HCT116 (cell line): ENCODE data around the gene PCGF5. TPM values are rescaled to one million over a fixed set of nuclear protein-coding genes. Genes with fewer than 3 reads are reported as not detected.
A peak's percentile ranks its signal among the peaks of the same experiment; 100 is the strongest.

Experiments used
- ATAC-seq: fragments of 200-7000 bp; cut with Tn5 transposase; 2 replicates; pipeline ENCODE4 v1.9.1; 2020; ENCODE audit warnings: mild to moderate bottlenecking, moderate library complexity
- BruUV-seq: library from RNA; stranded (reverse); fragments of 400-500 nt; replicated peaks from 2 replicates; lab custom pipeline; 2021; lab: Mats Ljungman, UMichigan
- CTCF ChIA-PET: fragments of 300-600 bp; sonication (Branson Sonifier 250); formaldehyde crosslinking; loops from one replicate; lab custom pipeline; 2021; ENCODE audit warnings: antibody characterized with exemption; lab: Charles Lee
- POLR2A ChIA-PET: fragments of 300-600, 350-600 bp; sonication (Branson Sonifier 250); formaldehyde crosslinking; loops from one replicate; lab custom pipeline; 2021; ENCODE audit warnings: antibody characterized with exemption; lab: Charles Lee
- RAD21 ChIA-PET, 2 experiments: fragments of 300-600 bp; sonication (Branson Sonifier 250); formaldehyde crosslinking; loops; one replicate each; lab custom pipeline; 2023; ENCODE audit warnings: low total read pairs in 2 of 2; ENCODE audit not compliant: uncharacterized antibody in 2 of 2, unreplicated experiment in 2 of 2, low non-redundant PET in 1 of 2; lab: Charles Lee
- DNase-seq: peaks from one replicate; pipeline ENCODE4 v3.0.0-alpha.2; 2010; ENCODE audit warnings: low read depth, low spot score
- H2AFZ ChIP-seq: fragments of 200-600 bp; shearing (Covaris generic), sonication (generic); 2 replicates; pipeline ENCODE4 v1.6.1; 2017; ENCODE audit warnings: low read depth, mixed run types, mixed read lengths, antibody characterized with exemption, low read length; ENCODE audit not compliant: poor library complexity, severe bottlenecking
- H3K27ac ChIP-seq: 2 replicates; pipeline ENCODE4 v1.5.1; 2012; ENCODE audit warnings: low read depth, low read length
- H3K27me3 ChIP-seq: fragments of 200-600 bp; sonication (generic); 2 replicates; pipeline ENCODE4 v1.6.1; 2016; ENCODE audit warnings: mixed run types, low read length, mixed read lengths; ENCODE audit not compliant: insufficient read depth
- H3K36me3 ChIP-seq, 2 experiments: fragments of 200-500 bp in 1 of 2; fragments of 200-600 bp in 1 of 2; sonication (Bioruptor generic) in 1 of 2; sonication (generic) in 1 of 2; 2 replicates each; pipeline versions ENCODE4 v1.5.1 to v1.6.1; 2014 to 2016; ENCODE audit warnings: low read length in 2 of 2, inconsistent platforms in 1 of 2, mixed read lengths in 1 of 2, mixed run types in 1 of 2; ENCODE audit not compliant: insufficient read depth in 2 of 2, control insufficient read depth in 1 of 2
- H3K4me1 ChIP-seq, 2 experiments: fragments of 200-600 bp in 1 of 2; sonication (generic) in 1 of 2; 2 replicates each; pipeline versions ENCODE4 v1.5.1 to v1.6.1; 2012 to 2017; ENCODE audit warnings: low read length in 2 of 2, inconsistent platforms in 1 of 2, mild to moderate bottlenecking in 1 of 2, mixed read lengths in 1 of 2, mixed run types in 1 of 2, moderate library complexity in 1 of 2; ENCODE audit not compliant: insufficient read depth in 2 of 2, control insufficient read depth in 1 of 2
- H3K4me2 ChIP-seq: fragments of 200-600 bp; sonication (generic); 2 replicates; pipeline ENCODE4 v1.6.1; 2017; ENCODE audit warnings: mixed run types, low read length, mixed read lengths
- H3K4me3 ChIP-seq, 2 experiments: fragments of 200-600 bp in 1 of 2; sonication (generic) in 1 of 2; replicated peaks in 1 of 2; 2 replicates each; pipeline ENCODE4 v1.5.1; 2011 to 2016; ENCODE audit warnings: low read length in 2 of 2, control low read depth in 1 of 2, low read depth in 1 of 2, mild to moderate bottlenecking in 1 of 2, mixed read lengths in 1 of 2, mixed run types in 1 of 2
- H3K79me2 ChIP-seq: fragments of 200-600 bp; sonication (generic); 2 replicates; pipeline ENCODE4 v1.6.1; 2017; ENCODE audit warnings: mild to moderate bottlenecking, mixed run types, low read length, moderate library complexity, mixed read lengths; ENCODE audit not compliant: insufficient read depth
- H3K9ac ChIP-seq: fragments of 200-600 bp; sonication (generic); 2 replicates; pipeline ENCODE4 v1.6.1; 2016; ENCODE audit warnings: low read length, mixed read lengths
- H3K9me2 ChIP-seq: fragments of 200-600 bp; sonication (generic), shearing (Covaris generic); 2 replicates; pipeline ENCODE4 v1.6.1; 2017; ENCODE audit warnings: mixed run types, mild to moderate bottlenecking, moderate library complexity; ENCODE audit not compliant: insufficient read depth
- H3K9me3 ChIP-seq, 2 experiments: fragments of 200-500 bp in 1 of 2; fragments of 200-600 bp in 1 of 2; sonication (Bioruptor generic) in 1 of 2; sonication (generic) in 1 of 2; 2 replicates each; pipeline ENCODE4 v1.6.1; 2014 to 2017; ENCODE audit warnings: low read length in 2 of 2, mixed read lengths in 2 of 2, inconsistent platforms in 1 of 2, low read depth in 1 of 2, mild to moderate bottlenecking in 1 of 2, mixed run types in 1 of 2, moderate library complexity in 1 of 2; ENCODE audit not compliant: control insufficient read depth in 1 of 2, insufficient read depth in 1 of 2
- H4K20me1 ChIP-seq: fragments of 200-600 bp; sonication (generic), shearing (Covaris generic); 2 replicates; pipeline ENCODE4 v1.6.1; 2017; ENCODE audit warnings: mixed run types, mild to moderate bottlenecking, moderate library complexity; ENCODE audit not compliant: insufficient read depth
- CBX3 ChIP-seq: IDR thresholded peaks from 2 replicates; pipeline ENCODE4 v1.6.1; 2012; ENCODE audit warnings: low read depth
- CEBPB ChIP-seq: IDR thresholded peaks from 2 replicates; pipeline ENCODE4 v1.6.1; 2012; ENCODE audit warnings: low read depth
- EGR1 ChIP-seq: IDR thresholded peaks from 2 replicates; pipeline ENCODE4 v1.6.1; 2012; ENCODE audit warnings: low read depth
- ELF1 ChIP-seq: IDR thresholded peaks from 2 replicates; pipeline ENCODE4 v1.6.1; 2012; ENCODE audit warnings: low read depth, borderline replicate concordance
- EZH2 ChIP-seq: fragments of 200-600 bp; sonication (generic); IDR thresholded peaks from 2 replicates; pipeline ENCODE4 v1.6.1; 2017; ENCODE audit warnings: antibody characterized with exemption, mixed run types
- EZH2phosphoT487 ChIP-seq: fragments of 200-600 bp; IDR thresholded peaks from 2 replicates; pipeline ENCODE4 v1.6.1; 2018; ENCODE audit warnings: antibody characterized with exemption, borderline replicate concordance
- FOSL1 ChIP-seq: IDR thresholded peaks from 2 replicates; pipeline ENCODE4 v1.6.1; 2012; ENCODE audit warnings: low read depth
- JUND ChIP-seq: IDR thresholded peaks from 2 replicates; pipeline ENCODE4 v1.6.1; 2012
- MAX ChIP-seq: IDR thresholded peaks from 2 replicates; pipeline ENCODE4 v1.6.1; 2012
- POLR2A ChIP-seq: IDR thresholded peaks from 2 replicates; pipeline ENCODE4 v1.7.0; 2011; ENCODE audit warnings: borderline replicate concordance; ENCODE audit not compliant: insufficient read depth, insufficient read length; ENCODE audit errors: extremely low read depth
- POLR2AphosphoS5 ChIP-seq: IDR thresholded peaks from 2 replicates; pipeline ENCODE4 v1.6.1; 2011; ENCODE audit warnings: mild to moderate bottlenecking, low read depth, low read length, moderate library complexity
- RAD21 ChIP-seq: IDR thresholded peaks from 2 replicates; pipeline ENCODE4 v1.6.1; 2012; ENCODE audit warnings: low read depth, mild to moderate bottlenecking
- SIN3A ChIP-seq: IDR thresholded peaks from 2 replicates; pipeline ENCODE4 v1.6.1; 2012; ENCODE audit warnings: low read depth
- SP1 ChIP-seq: IDR thresholded peaks from 2 replicates; pipeline ENCODE4 v1.6.1; 2012; ENCODE audit warnings: low read depth
- SRF ChIP-seq: IDR thresholded peaks from 2 replicates; pipeline ENCODE4 v1.6.1; 2012; ENCODE audit warnings: low read depth
- TCF7L2 ChIP-seq: IDR thresholded peaks from 2 replicates; pipeline ENCODE4 v1.7.0; 2011; ENCODE audit warnings: borderline replicate concordance, inconsistent platforms; ENCODE audit not compliant: insufficient read depth, insufficient read length; ENCODE audit errors: extremely low read depth
- YY1 ChIP-seq: IDR thresholded peaks from 2 replicates; pipeline ENCODE4 v1.6.1; 2011; ENCODE audit warnings: low read length, low read depth, moderate library complexity, mild to moderate bottlenecking; ENCODE audit not compliant: insufficient replicate concordance; ENCODE audit errors: extremely low read depth
- ZBTB33 ChIP-seq: IDR thresholded peaks from 2 replicates; pipeline ENCODE4 v1.6.1; 2011; ENCODE audit warnings: mild to moderate bottlenecking, low read length, moderate library complexity; ENCODE audit not compliant: insufficient replicate concordance; ENCODE audit errors: extremely low read depth
- ZFX ChIP-seq: fragments of 450-650 bp; IDR thresholded peaks from 2 replicates; pipeline ENCODE4 v1.6.1; 2017
- ZNF274 ChIP-seq: fragments of 200-500 bp; sonication (Bioruptor generic); IDR thresholded peaks from 2 replicates; pipeline ENCODE4 v1.6.1; 2014; ENCODE audit warnings: mild to moderate bottlenecking, low read depth, low read length, inconsistent platforms
- intact Hi-C: fragments of 100-400 bp; cut with micrococcal nuclease; formaldehyde crosslinking; loops from 2 replicates; pipeline ENCODE4 v1.10.0; 2022
- total RNA-seq: library from RNA; stranded (reverse); gene quantifications from one replicate; pipeline ENCODE4 v1.2.1, GENCODE V29; 2021; ENCODE audit not compliant: unreplicated experiment
- TF ChIP-seq, protein P1 (sequence below): IDR thresholded peaks from 2 replicates; pipeline ENCODE4 v1.6.1; 2012
- TF ChIP-seq, protein P2 (sequence below): IDR thresholded peaks from 2 replicates; pipeline ENCODE4 v1.6.1; 2012; ENCODE audit warnings: low read depth

The PCGF5 gene
- total RNA-seq, 1 experiment from 2014 or later = 27.5 TPM

- DNase-seq (peak; percentile 56), ATAC-seq (peak; percentile 94)
- Histone ChIP-seq H3K9me3 (no peaks in the 10 kb centered on the region), H3K79me2 (no peaks in the 10 kb centered on the region), H3K9ac (no peak overlapping the region), H2AFZ (peak overlapping the region; percentile 98), H3K4me1 (peaks cover 4 to 11% of the 10 kb centered on the region in 2 experiments; a peak in 2 of 4 replicates), H3K27ac (no peak overlapping the region), H3K9me2 (no peaks in the 10 kb centered on the region), H3K27me3 (no peaks in the 10 kb centered on the region), H3K36me3 (no peaks in the 10 kb centered on the region), H3K4me2 (peak overlapping the region; percentile 51), H3K4me3 (peak overlapping the region in 1 of 2 experiments; percentile 8; a peak in 1 of 4 replicates), H4K20me1 (no peaks in the 10 kb centered on the region)
- no TSS peak for BruUV-seq
- ChIA-PET CTCF (interaction anchor here (0.7 to 4.0 kb wide), 31 partner anchors 8 to 615 kb away, joined by 3 to 22 read pairs (median 4); no protein-coding TSS in a partner anchor), RAD21 (interaction anchor here (0.6 to 1.4 kb wide), 6 partner anchors 9 to 1730 kb away, joined by 3 to 5 read pairs (median 3); no protein-coding TSS in a partner anchor), POLR2A (interaction anchor here (0.7 to 1.1 kb wide), 5 partner anchors 11 to 1704 kb away, joined by 3 to 4 read pairs (median 3); partner anchors contain the start of gene BTAF1)
- intact Hi-C loops = loop anchor here (1.0 kb wide), 4 partner anchors 254 to 615 kb away; no protein-coding TSS in a partner anchor
- TF ChIP-seq EZH2phosphoT487 = no peak
- no peak for TF ChIP-seq ZNF274
- TF ChIP-seq RAD21 = peak; percentile 96
- TF ChIP-seq, protein P1, sequence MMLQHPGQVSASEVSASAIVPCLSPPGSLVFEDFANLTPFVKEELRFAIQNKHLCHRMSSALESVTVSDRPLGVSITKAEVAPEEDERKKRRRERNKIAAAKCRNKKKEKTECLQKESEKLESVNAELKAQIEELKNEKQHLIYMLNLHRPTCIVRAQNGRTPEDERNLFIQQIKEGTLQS = no peak
- TF ChIP-seq TCF7L2 = peak; percentile 25
- no peak for TF ChIP-seq FOSL1
- no peak for TF ChIP-seq EGR1
- no peak for TF ChIP-seq YY1
- TF ChIP-seq ZBTB33 = no peak
- TF ChIP-seq POLR2A = no peak
- TF ChIP-seq, protein P2, sequence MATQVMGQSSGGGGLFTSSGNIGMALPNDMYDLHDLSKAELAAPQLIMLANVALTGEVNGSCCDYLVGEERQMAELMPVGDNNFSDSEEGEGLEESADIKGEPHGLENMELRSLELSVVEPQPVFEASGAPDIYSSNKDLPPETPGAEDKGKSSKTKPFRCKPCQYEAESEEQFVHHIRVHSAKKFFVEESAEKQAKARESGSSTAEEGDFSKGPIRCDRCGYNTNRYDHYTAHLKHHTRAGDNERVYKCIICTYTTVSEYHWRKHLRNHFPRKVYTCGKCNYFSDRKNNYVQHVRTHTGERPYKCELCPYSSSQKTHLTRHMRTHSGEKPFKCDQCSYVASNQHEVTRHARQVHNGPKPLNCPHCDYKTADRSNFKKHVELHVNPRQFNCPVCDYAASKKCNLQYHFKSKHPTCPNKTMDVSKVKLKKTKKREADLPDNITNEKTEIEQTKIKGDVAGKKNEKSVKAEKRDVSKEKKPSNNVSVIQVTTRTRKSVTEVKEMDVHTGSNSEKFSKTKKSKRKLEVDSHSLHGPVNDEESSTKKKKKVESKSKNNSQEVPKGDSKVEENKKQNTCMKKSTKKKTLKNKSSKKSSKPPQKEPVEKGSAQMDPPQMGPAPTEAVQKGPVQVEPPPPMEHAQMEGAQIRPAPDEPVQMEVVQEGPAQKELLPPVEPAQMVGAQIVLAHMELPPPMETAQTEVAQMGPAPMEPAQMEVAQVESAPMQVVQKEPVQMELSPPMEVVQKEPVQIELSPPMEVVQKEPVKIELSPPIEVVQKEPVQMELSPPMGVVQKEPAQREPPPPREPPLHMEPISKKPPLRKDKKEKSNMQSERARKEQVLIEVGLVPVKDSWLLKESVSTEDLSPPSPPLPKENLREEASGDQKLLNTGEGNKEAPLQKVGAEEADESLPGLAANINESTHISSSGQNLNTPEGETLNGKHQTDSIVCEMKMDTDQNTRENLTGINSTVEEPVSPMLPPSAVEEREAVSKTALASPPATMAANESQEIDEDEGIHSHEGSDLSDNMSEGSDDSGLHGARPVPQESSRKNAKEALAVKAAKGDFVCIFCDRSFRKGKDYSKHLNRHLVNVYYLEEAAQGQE = no peak
- TF ChIP-seq EZH2 = no peak
- no peak for TF ChIP-seq ZFX
- TF ChIP-seq ELF1 = no peak
- TF ChIP-seq CEBPB = no peak
- no peak for TF ChIP-seq SRF
- no peak for TF ChIP-seq JUND
- no peak for TF ChIP-seq SP1
- no peak for TF ChIP-seq SIN3A
- 0 out of 2 replicates have a peak, but pooled peaks have one; percentile 14 for TF ChIP-seq POLR2AphosphoS5
- TF ChIP-seq MAX = no peak
- TF ChIP-seq CBX3 = no peak
Measured at GRCh38 chr10:91298224-91298871, 77.9 kb downstream of the PCGF5 start.
